ENCODE results near the gene HIF1A. TPM values are rescaled to one million over a fixed set of nuclear protein-coding genes. Genes with fewer than 3 reads are reported as not detected.
A peak's percentile ranks its signal among the peaks of the same experiment; 100 is the strongest.

The HIF1A gene
- total RNA-seq, 1 donor from 2014 or later, result 338 TPM

DNA sequence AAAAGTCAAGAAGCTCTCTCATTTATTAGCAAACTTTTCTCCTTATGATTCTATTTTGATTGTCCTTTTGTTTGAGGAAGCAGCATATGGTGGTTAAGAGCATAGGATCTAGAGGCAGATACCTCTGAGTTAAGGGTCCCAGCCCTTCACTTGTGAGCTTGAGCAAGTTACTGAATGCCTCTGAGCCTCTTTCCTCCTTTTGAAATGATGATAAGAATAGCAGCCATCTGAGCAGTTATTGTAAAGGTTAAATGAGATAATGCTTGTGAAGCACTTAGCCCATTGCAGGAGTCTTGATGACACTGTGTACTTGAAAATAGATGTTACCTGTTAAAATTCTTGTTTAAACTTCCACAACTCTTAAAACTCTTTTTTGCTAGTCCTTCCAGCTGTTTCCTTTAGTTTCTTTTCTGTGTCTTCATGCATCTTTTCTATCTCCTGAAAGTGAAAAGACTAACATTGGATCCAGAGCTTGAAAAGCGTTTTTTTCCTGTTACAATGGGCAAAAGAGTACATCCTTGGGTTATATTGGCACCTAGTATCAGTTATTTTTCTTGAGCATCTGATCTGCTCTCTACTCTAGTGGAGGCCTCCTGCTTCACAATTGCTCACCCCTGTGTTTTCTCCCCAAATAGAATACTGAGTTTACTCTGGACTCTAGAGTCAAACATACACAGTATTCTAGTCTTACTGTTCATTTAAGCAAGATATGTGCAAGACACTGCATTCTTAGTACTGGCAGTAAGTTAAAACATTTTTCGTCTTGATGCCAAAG, 3.1 kb downstream of the HIF1A start:
- H3K4me3 ChIP-seq (ENCODE audit: low read depth, low read length), result peak overlapping the region; percentile 90
- no peak for DNase-seq (ENCODE audit: low read depth)
- no peak for TF ChIP-seq CTCF (conservative IDR thresholded peaks at IDR 0.05; ENCODE audit: low read depth, low read length)

DNA sequence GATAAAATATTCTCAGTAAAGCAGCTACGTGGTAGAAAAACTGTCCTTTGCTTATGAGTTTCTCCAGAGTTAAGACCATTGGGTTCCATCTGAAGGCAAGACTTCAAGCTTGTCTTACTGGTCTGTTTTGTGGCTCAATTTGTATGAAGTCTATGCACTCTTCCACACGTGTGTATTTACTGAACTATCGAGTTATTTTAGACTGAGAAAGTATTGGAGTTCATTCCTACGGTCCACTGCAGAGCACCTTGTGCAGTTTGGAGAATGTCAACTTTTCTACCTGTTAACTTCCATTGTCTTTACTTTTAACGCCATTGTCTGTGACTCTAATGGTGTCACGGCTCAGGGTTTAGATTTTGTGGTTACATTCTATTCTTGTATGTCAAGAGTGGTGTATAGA, 3.7 kb downstream of the HIF1A start:
- TF ChIP-seq CTCF (conservative IDR thresholded peaks at IDR 0.05; ENCODE audit: low read depth, low read length), result no peak
- peak overlapping the region; percentile 90 for H3K4me3 ChIP-seq (ENCODE audit: low read depth, low read length)
- no peak for DNase-seq (ENCODE audit: low read depth)

DNA sequence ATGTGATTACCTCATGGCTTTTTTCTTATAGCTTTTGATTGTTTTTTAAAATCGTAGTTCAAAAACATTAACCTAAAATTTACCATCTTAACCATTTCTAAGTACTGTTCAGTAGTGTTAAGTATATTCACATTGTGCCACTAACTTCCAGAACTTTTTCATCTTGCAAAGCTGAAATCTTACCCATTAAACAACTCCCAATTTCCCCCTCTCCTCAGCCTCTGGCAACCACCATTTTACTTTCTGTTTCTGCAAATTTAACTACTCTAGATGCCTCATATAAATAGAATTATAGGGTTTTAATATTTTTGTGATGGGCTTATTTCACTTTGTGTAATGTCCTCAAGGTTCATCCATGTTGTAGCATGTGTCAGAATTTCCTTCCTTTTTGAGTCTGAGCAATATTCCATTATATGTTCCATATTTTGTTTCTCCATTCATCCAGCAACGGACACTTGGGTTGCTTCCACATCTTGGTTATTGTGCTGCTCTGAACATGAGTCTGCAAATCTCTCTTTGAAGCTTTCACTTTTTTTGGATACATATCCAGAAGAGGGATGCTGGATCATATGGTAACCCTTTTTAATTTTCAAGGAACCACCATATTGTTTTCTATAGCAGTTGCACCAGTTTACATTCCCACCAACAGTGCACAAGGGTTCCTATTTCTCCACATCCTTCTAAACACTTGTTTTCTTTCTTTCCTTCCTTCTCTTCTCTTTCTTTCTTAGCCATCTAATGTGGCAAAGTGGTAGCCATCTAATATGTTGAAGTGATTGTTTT, 5.0 kb downstream of the HIF1A start:
- H3K4me3 ChIP-seq (ENCODE audit: low read depth, low read length), result peak overlapping the region; percentile 90
- TF ChIP-seq CTCF (conservative IDR thresholded peaks at IDR 0.05; ENCODE audit: low read depth, low read length), result no peak
- no peak for DNase-seq (ENCODE audit: low read depth)

DNA sequence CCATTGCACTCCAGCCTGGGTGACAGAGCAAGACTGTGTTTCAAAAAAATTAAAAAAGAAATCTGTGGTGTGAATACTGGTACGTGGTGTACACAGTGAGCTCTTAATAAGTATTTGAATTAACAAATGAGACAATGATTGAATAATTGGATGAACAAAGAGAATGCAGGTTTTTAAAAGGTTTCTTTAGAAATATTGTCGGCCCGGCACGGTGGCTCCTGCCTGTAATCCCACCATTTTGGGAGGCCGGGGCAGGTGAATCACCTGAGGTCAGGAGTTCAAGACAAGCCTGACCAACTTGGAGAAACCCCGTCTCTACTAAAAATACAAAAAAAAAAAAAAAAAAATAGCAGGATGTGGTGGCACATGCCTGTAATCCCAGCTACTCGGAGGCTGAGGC, 6.6 kb downstream of the HIF1A start:
- no peak for TF ChIP-seq CTCF (conservative IDR thresholded peaks at IDR 0.05; ENCODE audit: low read depth, low read length)
- peak overlapping the region; percentile 90 for H3K4me3 ChIP-seq (ENCODE audit: low read depth, low read length)
- DNase-seq (ENCODE audit: low read depth), result no peak

DNA sequence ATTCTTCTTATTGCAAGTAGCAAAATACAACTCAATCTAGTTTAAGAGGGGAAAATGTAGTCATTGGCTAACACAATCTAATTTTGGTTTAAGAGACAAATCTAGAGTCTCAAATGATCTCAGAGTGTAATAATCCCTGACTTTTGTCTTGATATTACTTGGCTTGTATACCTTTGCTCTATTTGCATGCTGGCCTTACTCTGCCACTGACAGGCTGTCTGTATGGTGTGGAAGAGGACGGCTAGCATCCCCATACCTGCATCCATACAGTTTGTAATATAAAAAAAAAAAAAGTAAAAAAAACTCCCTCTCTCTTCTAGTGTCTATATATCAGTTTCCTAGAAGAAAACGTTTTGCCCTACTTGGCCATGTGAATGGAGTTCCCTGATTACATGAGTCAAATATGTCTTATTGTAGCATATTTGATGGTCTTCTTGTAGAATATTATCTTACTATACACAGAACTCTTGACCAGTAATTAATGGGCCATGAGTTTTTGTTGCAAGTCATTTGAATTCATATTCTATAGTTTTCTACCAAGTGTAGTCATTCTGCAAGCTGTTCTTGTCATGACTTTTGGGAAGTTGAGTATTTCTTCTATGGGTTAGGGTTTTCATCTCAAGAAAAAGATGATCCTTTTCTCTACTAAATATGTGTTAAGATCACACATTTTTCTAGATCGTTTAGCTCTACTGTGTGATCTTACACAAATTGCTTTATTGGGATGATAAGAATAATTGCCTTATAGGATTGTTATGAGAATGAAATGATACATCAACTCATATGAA, 8.2 kb downstream of the HIF1A start:
- DNase-seq (ENCODE audit: low read depth), result no peak
- peak overlapping the region; percentile 90 for H3K4me3 ChIP-seq (ENCODE audit: low read depth, low read length)
- no peak for TF ChIP-seq CTCF (conservative IDR thresholded peaks at IDR 0.05; ENCODE audit: low read depth, low read length)

DNA sequence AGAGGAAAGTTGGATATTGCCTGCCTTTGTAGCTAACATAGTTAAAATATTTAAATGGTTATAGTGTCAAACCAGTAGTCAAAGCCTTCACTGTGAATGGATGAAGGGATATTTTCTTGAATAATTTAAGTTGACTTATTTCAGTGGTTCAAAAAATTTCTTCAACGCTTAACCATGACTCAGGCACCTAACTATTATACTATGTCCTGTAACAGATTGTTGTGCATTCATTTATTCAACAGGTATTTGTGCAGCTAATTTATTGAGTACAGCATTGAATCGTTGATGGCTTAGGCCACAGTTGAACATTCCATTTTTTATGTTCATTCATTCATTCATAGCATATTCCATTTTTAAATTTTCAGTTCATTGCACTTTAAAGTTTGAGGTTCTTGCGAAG, 9.2 kb downstream of the HIF1A start:
- no peak for DNase-seq (ENCODE audit: low read depth)
- H3K4me3 ChIP-seq (ENCODE audit: low read depth, low read length), result peak overlapping the region; percentile 90
- no peak for TF ChIP-seq CTCF (conservative IDR thresholded peaks at IDR 0.05; ENCODE audit: low read depth, low read length)

Data from epithelial cell of proximal tubule (primary cell).